HG02840 (cell line): ENCODE measurements around the gene NCKAP5.

ENCODE experiments used
- ATAC-seq: cut with Tn5 transposase; IDR thresholded peaks from one replicate; pipeline ENCODE4 v1.9.1; 2021; ENCODE audit warnings: mild to moderate bottlenecking, moderate library complexity, moderate number of reproducible peaks; ENCODE audit not compliant: unreplicated experiment, low FRiP score

Gene NCKAP5

GRCh38 chr2:133130548-133131246, 437.6 kb downstream of the NCKAP5 start:
- no peak for ATAC-seq

GRCh38 chr2:133124446-133124845, 443.8 kb downstream of the NCKAP5 start:
- ATAC-seq = no peak

GRCh38 chr2:133123904-133124303, 444.4 kb downstream of the NCKAP5 start:
- no peak for ATAC-seq

- no peak for ATAC-seq
Measured at GRCh38 chr2:133123393-133123792, 444.9 kb downstream of the NCKAP5 start.

- no peak for ATAC-seq
Measured at GRCh38 chr2:133122529-133122928, 445.7 kb downstream of the NCKAP5 start.

- ATAC-seq = no peak
Measured at GRCh38 chr2:133120310-133120709, 448.0 kb downstream of the NCKAP5 start.

- ATAC-seq = no peak
Measured at GRCh38 chr2:133110201-133110600, 458.1 kb downstream of the NCKAP5 start.

- no peak for ATAC-seq
Measured at GRCh38 chr2:133109772-133110171, 458.5 kb downstream of the NCKAP5 start.

- no peak for ATAC-seq
Measured at GRCh38 chr2:133107058-133107815, 461.0 kb downstream of the NCKAP5 start.

- no peak for ATAC-seq
Measured at GRCh38 chr2:133104871-133105270, 463.4 kb downstream of the NCKAP5 start.

- no peak for ATAC-seq
Measured at GRCh38 chr2:133098787-133099186, 469.5 kb downstream of the NCKAP5 start.

GRCh38 chr2:133097666-133098065, 470.6 kb downstream of the NCKAP5 start:
- ATAC-seq = no peak

- ATAC-seq = no peak
Measured at GRCh38 chr2:133092571-133092970, 475.7 kb downstream of the NCKAP5 start.

- ATAC-seq = no peak
Measured at GRCh38 chr2:133090358-133090757, 477.9 kb downstream of the NCKAP5 start.

- ATAC-seq = no peak
Measured at GRCh38 chr2:133086176-133086575, 482.1 kb downstream of the NCKAP5 start.

GRCh38 chr2:133085646-133086045, 482.6 kb downstream of the NCKAP5 start:
- no peak for ATAC-seq

GRCh38 chr2:133082034-133082433, 486.2 kb downstream of the NCKAP5 start:
- ATAC-seq = no peak

- ATAC-seq = no peak
Measured at GRCh38 chr2:133080822-133081221, 487.4 kb downstream of the NCKAP5 start.

GRCh38 chr2:133078667-133079411, 489.4 kb downstream of the NCKAP5 start:
- ATAC-seq = no peak

- ATAC-seq = no peak
Measured at GRCh38 chr2:133077269-133077822, 490.9 kb downstream of the NCKAP5 start.
